ENCODE data around the gene TMEM72. TPM values are rescaled to one million over a fixed set of nuclear protein-coding genes. Genes with fewer than 3 reads are reported as not detected.
A peak's percentile ranks its signal among the peaks of the same experiment; 100 is the strongest.

TMEM72 gene
- total RNA-seq, 3 donors from 2014 or later: 14.9 to 40.6 (median 17.4) TPM

- DNase-seq: no peak
- no peaks in the 10 kb centered on the region for H3K9me3 ChIP-seq
- intact Hi-C loops (cut with DNase I, micrococcal nuclease): no loop called here
- H3K4me3 ChIP-seq: no peak overlapping the region
- no peaks in the 10 kb centered on the region for H3K36me3 ChIP-seq (ENCODE audit: low read depth)
- no peak for TF ChIP-seq CTCF (IDR thresholded peaks at IDR 0.05)
- ATAC-seq: no peak
- peaks cover 35% of the 10 kb centered on the region for H3K4me1 ChIP-seq (ENCODE audit: low read depth)
Observed at GRCh38 chr10:44976352-44977198, 65.4 kb downstream of the TMEM72 start.

GRCh38 chr10:44977287-44978212, 66.4 kb downstream of the TMEM72 start:
- Histone ChIP-seq H3K4me1 (ENCODE audit: low read depth) (peaks cover 43% of the 10 kb centered on the region), H3K9me3 (no peaks in the 10 kb centered on the region), H3K4me3 (peak overlapping the region; percentile 19), H3K36me3 (ENCODE audit: low read depth) (no peaks in the 10 kb centered on the region)
- intact Hi-C loops (cut with DNase I, micrococcal nuclease): loop anchor here in 1 of 2 donors (2.0 kb wide), 1 partner anchor 67 kb away; the partner anchor contains the start of gene TMEM72
- ATAC-seq: no peak
- no peak for DNase-seq
- no peak for TF ChIP-seq CTCF (IDR thresholded peaks at IDR 0.05)

GRCh38 chr10:44978213-44978569, 67.1 kb downstream of the TMEM72 start:
- Histone ChIP-seq H3K9me3 (no peaks in the 10 kb centered on the region), H3K4me3 (peak overlapping the region; percentile 19), H3K4me1 (ENCODE audit: low read depth) (peaks cover 43% of the 10 kb centered on the region), H3K36me3 (ENCODE audit: low read depth) (no peaks in the 10 kb centered on the region)
- no peak for TF ChIP-seq CTCF (IDR thresholded peaks at IDR 0.05)
- ATAC-seq (no peak), DNase-seq (no peak)
- intact Hi-C loops (cut with DNase I, micrococcal nuclease): loop anchor here in 1 of 2 donors (2.0 kb wide), 1 partner anchor 67 kb away; the partner anchor contains the start of gene TMEM72

GRCh38 chr10:44978570-44979280, 67.6 kb downstream of the TMEM72 start, which contains the start of gene DEPP1:
Gene DEPP1, minus strand, starts transcription at chr10:44978809. Its CDS starts 779 bp downstream, at chr10:44978030.
- Histone ChIP-seq H3K4me1 (ENCODE audit: low read depth) (peaks cover 39% of the 10 kb centered on the region), H3K9me3 (no peaks in the 10 kb centered on the region)
- intact Hi-C loops (cut with DNase I, micrococcal nuclease): loop anchor here in 1 of 2 donors (2.0 kb wide), 1 partner anchor 68 kb away; the partner anchor contains the start of gene TMEM72

More at GRCh38 chr10:44978570-44979280, 67.6 kb downstream of the TMEM72 start, which contains the start of gene DEPP1:
- H3K4me3 ChIP-seq: peak within 1 kb of the TSS; percentile 19
- no peaks in the 10 kb centered on the region for H3K36me3 ChIP-seq (ENCODE audit: low read depth)
- ATAC-seq (peak; percentile 73), DNase-seq (peak; percentile 93 to 98 (median 93))
- TF ChIP-seq CTCF (IDR thresholded peaks at IDR 0.05): no peak
